Eye (tissue), 1 donor: ENCODE data around the gene CDC34.
A peak's percentile ranks its signal among the peaks of the same experiment; 100 is the strongest.

Experiments
- DNase-seq: peaks from one replicate; pipeline ENCODE4 v3.0.0-alpha.2; 2015

The CDC34 gene

GRCh38 chr19:543910-544608 is 12.5 kb downstream of the CDC34 start, which contains the start of gene GZMM:
Gene GZMM, plus strand, starts transcription at chr19:544053. Its CDS starts 19 bp downstream, at chr19:544072.
- DNase-seq, result no peak

GRCh38 chr19:547117-547516 is 15.6 kb downstream of the CDC34 start:
- no peak for DNase-seq

- no peak for DNase-seq
Observed at GRCh38 chr19:547836-548720, 16.5 kb downstream of the CDC34 start.

GRCh38 chr19:548886-549830 is 17.6 kb downstream of the CDC34 start:
- DNase-seq, result no peak

- DNase-seq, result no peak
Observed at GRCh38 chr19:554817-555216, 23.3 kb downstream of the CDC34 start.

- DNase-seq, result no peak
Observed at GRCh38 chr19:555474-555808, 23.9 kb downstream of the CDC34 start.

GRCh38 chr19:556611-557382 is 25.2 kb downstream of the CDC34 start:
- DNase-seq, result no peak

GRCh38 chr19:558770-559439 is 27.3 kb downstream of the CDC34 start:
- DNase-seq, result peak; percentile 69

- no peak for DNase-seq
Observed at GRCh38 chr19:560121-560520, 28.6 kb downstream of the CDC34 start.

- no peak for DNase-seq
Observed at GRCh38 chr19:566403-566802, 34.8 kb downstream of the CDC34 start.

GRCh38 chr19:566844-567243 is 35.3 kb downstream of the CDC34 start:
- no peak for DNase-seq

GRCh38 chr19:567296-567900 is 35.8 kb downstream of the CDC34 start:
- DNase-seq, result no peak

GRCh38 chr19:570251-570686 is 38.7 kb downstream of the CDC34 start:
- DNase-seq, result no peak

GRCh38 chr19:570937-571565 is 39.5 kb downstream of the CDC34 start:
- DNase-seq, result peak; percentile 87

GRCh38 chr19:571566-571974 is 40.0 kb downstream of the CDC34 start:
- DNase-seq, result peak; percentile 84

- peak; percentile 99 for DNase-seq
Observed at GRCh38 chr19:572140-572742, 40.7 kb downstream of the CDC34 start, which contains the start of gene BSG. Gene BSG, plus strand, starts transcription at chr19:572596. Its CDS starts 39 bp downstream, at chr19:572635.

GRCh38 chr19:572743-573518 is 41.4 kb downstream of the CDC34 start:
- DNase-seq, result peak; percentile 71

- no peak for DNase-seq
Observed at GRCh38 chr19:573519-573825, 41.9 kb downstream of the CDC34 start.
